Amygdala (tissue), 56 donors: ENCODE measurements around the gene TAB2.

Source experiments
- DNase-seq, 56 donors: peaks; one replicate each; lab custom pipeline; 2025; lab: John Stamatoyannopoulos, UW

The TAB2 gene

GRCh38 chr6:149306967-149307366 lies 10.5 kb upstream of the TAB2 start:
- DNase-seq: no peak

DNA sequence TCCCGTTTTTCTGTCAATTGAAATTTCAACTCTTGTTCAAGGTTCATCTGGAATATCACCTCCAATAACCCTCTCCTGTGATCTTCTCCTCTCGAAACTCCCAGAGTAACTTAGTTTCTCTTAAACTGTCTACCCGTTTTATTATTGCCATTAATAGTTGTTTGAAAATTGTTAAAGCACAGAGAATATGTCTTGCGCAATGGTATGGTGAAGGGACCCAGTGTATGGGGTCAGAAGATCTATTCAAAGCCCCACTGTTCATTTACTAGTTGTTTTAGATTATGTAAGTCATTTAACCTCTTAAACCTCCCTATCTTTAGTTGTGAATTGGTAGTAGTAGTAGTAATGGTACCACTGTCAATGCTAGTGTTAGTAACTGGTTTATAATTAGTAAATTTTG lies 6.2 kb upstream of the TAB2 start:
- DNase-seq: no peak

DNA sequence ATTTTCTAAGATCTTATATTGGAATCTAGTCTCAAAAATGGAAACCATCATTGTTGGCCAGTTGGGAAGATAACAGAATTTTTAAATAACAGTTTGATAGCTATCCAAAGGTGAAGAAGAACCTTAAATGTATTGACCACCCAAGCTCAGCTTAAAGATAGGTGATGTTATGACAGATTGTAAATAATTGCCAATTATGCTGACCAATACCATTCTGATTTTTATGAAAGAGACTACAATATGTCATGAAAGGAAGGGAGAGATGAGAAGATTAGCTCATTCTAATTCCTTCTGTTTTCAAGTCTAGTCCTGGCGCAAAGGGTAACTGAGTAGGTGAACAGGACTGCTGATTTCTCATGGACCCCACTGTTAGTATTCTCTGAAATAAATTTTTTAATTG lies 5.7 kb upstream of the TAB2 start:
- DNase-seq: no peak

DNA sequence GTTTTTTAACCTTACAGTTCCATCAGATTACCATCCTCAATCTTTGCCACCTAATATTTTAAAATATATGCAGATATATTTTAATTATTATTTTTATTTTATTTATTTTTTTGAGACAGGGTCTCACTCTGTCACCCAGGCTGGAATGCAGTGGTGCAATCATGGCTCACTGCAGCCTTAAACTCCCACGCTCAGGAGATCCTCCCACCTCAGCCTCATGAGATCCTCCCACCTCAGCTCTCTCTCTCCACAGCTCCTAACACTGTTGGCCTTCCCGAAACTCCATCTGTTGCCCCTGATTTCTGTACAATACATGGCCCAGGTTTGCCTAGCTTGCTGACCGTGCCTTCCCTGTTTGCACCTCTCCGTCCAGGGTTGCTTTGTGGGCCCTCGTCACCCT lies 4.4 kb upstream of the TAB2 start:
- no peak for DNase-seq

- no peak for DNase-seq
These were observed 3.7 kb upstream of the TAB2 start for GRCh38 chr6:149313861-149314260.

- DNase-seq: no peak
These were observed 3.1 kb upstream of the TAB2 start for GRCh38 chr6:149314325-149314905.

DNA sequence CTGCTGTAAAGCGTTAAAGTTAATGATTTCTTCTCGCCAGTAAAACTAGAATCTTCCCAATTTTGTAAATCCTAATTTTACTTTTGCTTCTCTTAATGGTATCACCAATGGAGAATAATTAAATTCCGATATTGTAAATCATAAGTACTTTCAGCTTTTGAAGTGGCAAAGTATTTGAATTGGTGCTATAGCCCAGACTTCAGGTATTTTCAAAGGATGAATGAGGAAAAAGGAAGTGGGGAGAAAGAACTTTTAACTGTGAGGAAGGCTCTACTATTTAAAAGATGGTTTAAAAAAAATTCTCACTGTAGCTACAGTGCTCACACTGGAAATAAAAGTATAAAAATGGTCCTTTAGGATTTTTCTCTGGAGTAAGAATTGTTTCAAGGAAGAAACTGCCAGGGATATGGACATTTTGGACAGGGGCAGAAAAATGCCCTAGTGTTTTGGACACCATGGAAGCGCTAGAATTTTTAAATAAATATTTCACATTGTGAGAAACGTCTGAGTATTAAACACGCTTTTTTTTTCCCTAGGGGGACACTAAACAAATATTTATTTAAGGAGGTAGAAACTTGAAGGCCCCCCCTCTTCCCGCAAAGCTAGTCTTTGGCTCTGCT lies 1.3 kb upstream of the TAB2 start:
- DNase-seq: no peak

- DNase-seq: peak; percentile 20 to 93 (median 76)
These were observed 520 bp upstream of the TAB2 start for GRCh38 chr6:149316740-149317643.

GRCh38 chr6:149318581-149319286 lies 1.2 kb downstream of the TAB2 start:
- peak in 11 of 56 donors; percentile 4 to 65 (median 31) for DNase-seq

DNA sequence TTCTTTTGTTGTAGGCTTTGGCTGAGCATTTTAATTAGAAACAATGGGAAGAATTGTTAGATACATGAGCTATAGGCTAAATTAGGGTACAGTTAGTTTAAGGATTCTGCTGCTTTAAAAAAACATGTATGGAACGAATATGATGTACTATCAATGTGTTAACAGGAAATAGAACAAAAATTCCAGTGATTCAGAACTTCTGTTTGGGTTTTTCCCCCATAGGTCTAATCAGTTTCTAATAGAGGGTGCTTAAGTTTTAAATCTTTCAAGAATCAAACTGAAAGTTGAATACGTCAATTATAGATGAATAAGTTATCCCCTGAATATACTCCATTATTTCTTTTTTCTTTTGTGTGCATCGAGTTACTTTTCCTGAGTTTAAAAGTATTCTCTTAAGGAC lies 1.9 kb downstream of the TAB2 start:
- no peak for DNase-seq

DNA sequence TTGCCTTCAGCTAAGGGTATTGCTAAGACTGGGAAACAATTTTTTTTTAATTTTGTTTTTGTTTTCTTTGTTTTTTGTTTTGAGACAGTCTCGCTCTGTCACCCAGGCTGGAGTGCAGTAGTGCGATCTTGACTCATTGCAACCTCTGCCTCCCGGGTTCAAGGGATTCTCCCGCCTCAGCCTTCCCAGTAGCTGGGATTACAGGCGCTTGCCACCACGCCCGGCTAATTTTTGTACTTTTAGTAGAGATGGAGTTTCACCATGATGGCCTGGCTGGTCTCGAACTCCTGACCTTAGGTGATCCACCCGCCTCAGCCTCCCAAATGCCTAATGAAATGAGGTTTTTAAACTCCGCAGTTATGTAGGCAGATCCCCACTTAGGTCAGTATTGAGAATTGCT lies 2.5 kb downstream of the TAB2 start:
- peak in 2 of 56 donors; percentile 2 to 13 for DNase-seq

- no peak for DNase-seq
These were observed 3.3 kb downstream of the TAB2 start for GRCh38 chr6:149320796-149321195.

DNA sequence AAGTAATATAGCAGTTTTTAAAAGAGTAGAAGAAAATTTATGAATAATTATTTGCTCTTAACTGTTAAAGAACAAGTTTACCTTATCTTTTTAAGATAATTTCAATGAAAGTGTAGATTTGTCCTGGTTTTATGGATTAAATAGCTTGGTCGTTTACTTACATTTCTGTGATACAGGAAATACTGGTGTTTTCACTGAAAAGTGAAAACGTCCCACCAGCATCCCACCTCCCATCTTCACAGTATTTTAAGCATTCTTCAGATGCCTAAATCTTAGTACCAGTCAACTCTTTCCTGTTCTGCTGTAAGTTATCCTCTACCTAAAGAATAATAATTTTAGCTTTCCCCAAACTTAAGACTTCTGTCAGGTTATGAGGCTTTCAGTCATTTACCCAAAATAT lies 5.8 kb downstream of the TAB2 start:
- DNase-seq: no peak

GRCh38 chr6:149323925-149324324 lies 6.4 kb downstream of the TAB2 start:
- DNase-seq: no peak

- no peak for DNase-seq
These were observed 6.9 kb downstream of the TAB2 start for GRCh38 chr6:149324428-149324827.

GRCh38 chr6:149325648-149326236 lies 8.2 kb downstream of the TAB2 start:
- no peak for DNase-seq

DNA sequence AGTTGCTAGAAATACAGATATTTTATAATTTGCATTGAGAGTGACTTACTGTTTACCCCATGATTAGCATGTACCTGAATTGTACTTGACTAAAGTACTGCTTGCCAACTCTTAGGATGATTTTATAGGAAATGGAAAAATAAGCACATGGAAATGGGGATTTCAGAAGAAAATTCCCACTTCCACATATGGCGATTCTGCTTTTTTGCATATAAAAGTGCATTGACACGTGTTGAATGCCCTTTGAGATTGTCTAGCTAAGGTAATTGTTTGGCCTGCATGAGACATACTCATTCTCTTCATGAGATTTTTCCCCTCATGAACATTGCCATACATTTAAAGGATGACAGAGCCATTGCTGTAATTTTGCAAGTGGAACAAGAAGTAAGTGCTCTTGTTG lies 10.1 kb downstream of the TAB2 start:
- no peak for DNase-seq

GRCh38 chr6:149328083-149328482 lies 10.6 kb downstream of the TAB2 start:
- no peak for DNase-seq

DNA sequence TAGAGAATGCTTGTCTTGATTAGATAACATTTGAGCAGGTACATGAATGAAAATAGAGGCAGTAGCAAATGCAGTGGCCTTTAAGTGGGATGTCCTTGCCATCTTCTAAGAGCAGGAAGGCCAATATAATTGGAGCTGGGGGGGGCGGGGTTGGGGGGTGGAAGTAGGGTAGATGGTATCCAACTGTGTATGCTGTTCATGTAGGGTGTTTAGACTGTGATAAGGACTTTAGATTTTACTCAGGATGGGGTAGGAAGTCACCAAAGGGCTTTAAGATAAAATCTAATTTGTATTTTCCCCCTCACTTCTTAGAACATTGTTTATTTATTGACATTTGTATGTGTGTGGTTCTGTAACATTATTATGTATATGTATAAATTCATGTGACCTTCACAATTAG lies 12.0 kb downstream of the TAB2 start:
- DNase-seq: no peak

GRCh38 chr6:149330133-149330532 lies 12.6 kb downstream of the TAB2 start:
- no peak for DNase-seq
